ENCODE measurements around the gene GPR65.
"Not testable (repeated sequence)": the region's sequence is repeated elsewhere in the genome, so short reads cannot be mapped to it uniquely, and the experiment has no call there.

GPR65 gene

GRCh38 chr14:88023658-88024187 is 18.8 kb downstream of the GPR65 start:
- TF ChIP-seq GABPA (IDR thresholded peaks at IDR 0.05; ENCODE audit: low read depth) (no peak), CTCF (IDR thresholded peaks at IDR 0.05; ENCODE audit: insufficient read depth, low read length) (no peak), REST (IDR thresholded peaks at IDR 0.05; ENCODE audit: insufficient replicate concordance, low read depth) (no peak), SPI1 (IDR thresholded peaks at IDR 0.05; ENCODE audit: borderline replicate concordance, low read depth) (no peak), POLR2AphosphoS5 (IDR thresholded peaks at IDR 0.05; ENCODE audit: low read depth) (no peak)
- no peak overlapping the region for H3K27ac ChIP-seq (replicated peaks)
- H3K4me3 ChIP-seq (replicated peaks; ENCODE audit: insufficient read depth, low read length): no peak overlapping the region
- no peaks in the 10 kb centered on the region for H3K27me3 ChIP-seq (ENCODE audit: insufficient read depth, poor library complexity, severe bottlenecking)
- no peak for DNase-seq (ENCODE audit: low read depth in 1 of 2, low spot score in 1 of 2)

GRCh38 chr14:88024252-88025086 is 19.5 kb downstream of the GPR65 start:
- DNase-seq (ENCODE audit: low read depth in 1 of 2, low spot score in 1 of 2); H3K27me3 ChIP-seq (ENCODE audit: insufficient read depth, poor library complexity, severe bottlenecking); H3K27ac ChIP-seq (replicated peaks); H3K4me3 ChIP-seq (replicated peaks; ENCODE audit: insufficient read depth, low read length): not testable (repeated sequence)

DNA sequence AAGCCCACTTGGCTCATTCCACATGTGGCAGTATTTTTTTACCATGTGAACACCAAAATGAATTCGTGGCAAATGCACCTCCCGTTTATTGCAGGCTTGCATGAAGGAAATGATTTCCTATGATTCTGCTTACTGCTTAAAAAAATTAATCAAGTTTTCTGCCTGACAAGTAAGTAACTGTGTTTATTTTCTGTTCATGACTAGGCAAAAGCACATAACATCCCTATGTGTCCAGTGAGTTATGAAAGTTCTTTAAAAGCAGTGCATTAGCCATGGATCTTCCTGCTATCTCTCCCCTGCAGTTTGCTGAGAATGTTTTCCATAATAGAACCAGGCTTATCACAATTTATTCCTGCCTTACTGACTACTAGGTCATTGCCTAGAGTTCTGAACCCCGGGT is 20.4 kb downstream of the GPR65 start:
- no peak overlapping the region for H3K27ac ChIP-seq (replicated peaks)
- no peak overlapping the region for H3K4me3 ChIP-seq (replicated peaks; ENCODE audit: insufficient read depth, low read length)
- no peaks in the 10 kb centered on the region for H3K27me3 ChIP-seq (ENCODE audit: insufficient read depth, poor library complexity, severe bottlenecking)
- no peak for DNase-seq (ENCODE audit: low read depth in 1 of 2, low spot score in 1 of 2)
- TF ChIP-seq POLR2AphosphoS5 (IDR thresholded peaks at IDR 0.05; ENCODE audit: low read depth) (no peak), SPI1 (IDR thresholded peaks at IDR 0.05; ENCODE audit: borderline replicate concordance, low read depth) (no peak), REST (IDR thresholded peaks at IDR 0.05; ENCODE audit: insufficient replicate concordance, low read depth) (no peak), CTCF (IDR thresholded peaks at IDR 0.05; ENCODE audit: insufficient read depth, low read length) (no peak), GABPA (IDR thresholded peaks at IDR 0.05; ENCODE audit: low read depth) (no peak)

- Histone ChIP-seq H3K27ac (replicated peaks) (no peak overlapping the region), H3K27me3 (ENCODE audit: insufficient read depth, poor library complexity, severe bottlenecking) (no peaks in the 10 kb centered on the region), H3K4me3 (replicated peaks; ENCODE audit: insufficient read depth, low read length) (no peak overlapping the region)
- DNase-seq (ENCODE audit: low read depth in 1 of 2, low spot score in 1 of 2): no peak
- TF ChIP-seq POLR2AphosphoS5 (IDR thresholded peaks at IDR 0.05; ENCODE audit: low read depth): no peak
- 0 out of 2 replicates have a peak, but pooled peaks have one; percentile 20 for TF ChIP-seq SPI1 (IDR thresholded peaks at IDR 0.05; ENCODE audit: borderline replicate concordance, low read depth)
These were observed 22.0 kb downstream of the GPR65 start for GRCh38 chr14:88026890-88027289.
